Measurements from ENCODE around the gene RPS2.
"Not testable (repeated sequence)": the region's sequence is repeated elsewhere in the genome, so short reads cannot be mapped to it uniquely, and the experiment has no call there.

The RPS2 gene

DNA sequence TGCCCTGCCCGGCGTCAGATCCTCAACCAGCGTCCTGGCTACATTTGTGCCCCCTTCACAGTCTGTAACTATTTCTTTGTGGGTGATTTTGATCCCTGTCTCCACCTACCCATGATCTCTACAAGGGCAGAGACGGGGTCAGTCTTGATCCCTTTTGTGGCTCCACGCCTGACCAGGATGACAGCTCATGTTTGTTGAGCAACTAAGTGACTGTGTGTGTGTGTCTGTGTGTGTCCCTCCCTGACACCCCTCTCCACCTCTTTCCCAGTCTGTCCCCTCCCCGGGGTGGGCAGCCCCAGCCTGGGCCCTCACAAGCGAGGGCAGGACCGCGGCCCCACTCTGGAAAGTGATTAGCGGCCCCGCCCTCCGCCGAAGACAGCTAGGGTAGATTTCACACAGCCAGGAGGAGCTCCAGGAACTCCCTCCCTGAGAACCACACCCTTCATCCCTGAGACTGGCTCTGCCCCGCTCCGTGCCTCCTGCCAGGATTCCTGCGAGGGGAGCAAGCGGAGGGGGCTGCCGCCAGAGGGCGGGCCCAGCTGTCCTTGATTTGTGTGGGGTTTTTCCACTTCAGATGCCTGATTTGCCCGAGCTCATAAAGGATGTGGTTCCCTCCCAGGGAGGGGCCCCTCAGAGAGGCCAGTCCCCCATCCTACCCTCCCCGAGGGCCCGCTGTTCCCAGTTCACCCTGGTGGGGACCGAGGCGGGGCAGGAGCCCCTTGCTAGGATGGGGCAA, 41.2 kb downstream of the RPS2 start:
- Mint-ChIP-seq H3K4me3 (no peak overlapping the region), H3K27me3 (peaks cover 81% of the 10 kb centered on the region), H3K27ac (no peak overlapping the region), H3K36me3 (no peaks in the 10 kb centered on the region), H3K4me1 (no peaks in the 10 kb centered on the region), H3K9me3 (no peaks in the 10 kb centered on the region)
- CTCF ChIA-PET, result interaction anchor here (1.3 to 1.4 kb wide), 2 partner anchors 15 to 110 kb away, joined by 3 to 6 read pairs; no protein-coding TSS in a partner anchor
- DNase-seq, result no peak

DNA sequence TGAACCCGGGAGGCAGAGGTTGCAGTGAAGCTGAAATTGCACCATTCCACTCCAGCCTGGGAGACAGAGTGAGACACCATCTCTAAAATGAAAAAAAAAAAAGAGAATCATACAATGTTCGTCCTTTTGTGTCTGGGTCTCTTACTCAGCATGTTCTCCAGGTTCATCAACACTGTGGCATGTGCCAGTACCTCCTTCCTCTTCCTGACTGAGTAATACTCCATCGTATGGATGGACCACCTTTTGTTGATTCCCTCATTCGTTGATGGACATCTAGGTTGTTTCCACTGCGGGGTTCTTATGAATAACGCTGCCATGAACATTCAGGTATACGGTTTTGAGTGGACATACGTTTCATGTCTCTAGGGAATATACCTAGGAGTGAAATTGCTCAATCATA, 42.3 kb downstream of the RPS2 start:
- Mint-ChIP-seq H3K4me3 (no peak overlapping the region), H3K27me3 (peaks cover 83% of the 10 kb centered on the region), H3K36me3 (no peaks in the 10 kb centered on the region), H3K9me3 (no peaks in the 10 kb centered on the region), H3K27ac (no peak overlapping the region), H3K4me1 (no peaks in the 10 kb centered on the region)
- CTCF ChIA-PET, result no interaction called here
- no peak for DNase-seq

DNA sequence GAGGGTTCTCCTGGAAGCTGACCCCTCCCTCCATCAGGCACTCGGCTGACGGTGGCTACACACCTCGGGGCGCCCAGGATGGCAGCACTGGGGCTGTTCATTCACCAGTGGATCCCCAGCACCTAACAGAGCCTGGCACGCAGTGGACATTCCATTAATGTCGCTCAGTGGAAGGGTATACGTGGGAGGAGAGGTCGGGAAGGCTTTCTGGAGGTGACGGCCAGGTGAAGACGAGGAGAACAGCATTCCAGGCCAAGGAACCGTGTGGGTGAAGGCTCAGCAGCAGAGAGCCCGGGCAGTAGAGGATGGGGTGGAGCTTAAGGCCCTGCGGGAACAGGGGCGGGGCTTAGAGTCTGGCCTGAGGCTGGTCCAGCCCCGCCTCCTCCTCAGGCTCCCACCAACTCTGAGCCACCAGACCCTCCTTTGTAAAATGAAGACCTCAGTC, 43.9 kb downstream of the RPS2 start:
- H3K36me3 Mint-ChIP-seq, result no peaks in the 10 kb centered on the region
- H3K4me3 Mint-ChIP-seq, result no peak overlapping the region
- peaks cover 95% of the 10 kb centered on the region for H3K27me3 Mint-ChIP-seq
- H3K9me3 Mint-ChIP-seq, result no peaks in the 10 kb centered on the region
- CTCF ChIA-PET, result no interaction called here
- no peak for DNase-seq
- H3K4me1 Mint-ChIP-seq, result no peaks in the 10 kb centered on the region
- H3K27ac Mint-ChIP-seq, result no peak overlapping the region

DNA sequence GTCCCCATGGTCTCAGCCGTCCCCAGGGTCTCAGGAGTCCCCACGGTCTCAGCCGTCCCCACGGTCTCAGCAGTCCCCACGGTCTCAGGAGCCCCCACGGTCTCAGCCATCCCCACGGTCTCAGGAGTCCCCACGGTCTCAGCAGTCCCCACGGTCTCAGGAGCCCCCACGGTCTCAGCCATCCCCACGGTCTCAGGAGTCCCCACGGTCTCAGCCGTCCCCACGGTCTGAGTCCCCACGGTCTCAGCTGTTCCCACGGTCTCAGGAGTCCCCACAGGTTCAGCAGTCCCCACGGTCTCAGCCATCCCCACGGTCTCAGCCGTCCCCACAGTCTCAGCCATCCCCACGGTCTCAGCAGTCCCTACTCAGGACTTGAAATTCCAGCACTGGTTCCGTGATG, 44.5 kb downstream of the RPS2 start:
- H3K4me3 Mint-ChIP-seq, H3K27ac Mint-ChIP-seq, DNase-seq, H3K9me3 Mint-ChIP-seq, H3K36me3 Mint-ChIP-seq, CTCF ChIA-PET, H3K4me1 Mint-ChIP-seq: not testable (repeated sequence)
- H3K27me3 Mint-ChIP-seq, result peaks cover 96% of the 10 kb centered on the region

DNA sequence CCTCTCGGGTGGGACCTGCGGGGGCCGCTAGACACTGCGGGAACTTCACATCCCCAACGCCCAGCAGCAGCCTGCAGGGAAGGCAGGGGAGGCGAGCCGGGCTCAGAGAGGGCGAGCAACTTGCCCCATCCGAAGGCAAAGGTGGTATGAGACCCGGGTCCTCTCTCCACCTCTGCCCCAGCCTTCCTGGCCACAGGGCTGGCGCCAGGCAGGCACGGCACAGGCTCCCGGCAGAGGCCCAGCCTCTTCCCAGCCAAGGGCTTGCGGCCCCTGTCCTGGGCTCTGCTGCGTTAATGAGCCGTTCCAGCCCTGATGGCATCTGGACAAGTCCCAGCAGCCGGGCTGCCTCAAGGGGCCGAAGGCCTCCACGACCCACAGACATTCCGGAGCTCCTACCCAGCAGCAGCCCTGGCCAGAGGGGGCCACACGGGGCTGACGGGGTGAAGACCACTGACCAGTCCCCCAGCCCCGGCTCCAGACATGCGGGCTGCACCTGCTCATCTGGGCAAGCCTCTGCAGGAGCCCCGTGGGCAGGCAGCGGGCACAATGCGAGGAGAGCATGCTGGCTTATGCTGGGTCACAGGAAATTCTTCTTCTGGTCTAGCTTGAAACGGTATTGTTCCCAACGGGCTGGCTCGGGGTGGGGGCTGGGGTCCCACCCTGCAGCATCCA, 45.2 kb downstream of the RPS2 start:
- Mint-ChIP-seq H3K27me3 (peaks cover 96% of the 10 kb centered on the region), H3K27ac (no peak overlapping the region), H3K9me3 (no peaks in the 10 kb centered on the region), H3K36me3 (no peaks in the 10 kb centered on the region), H3K4me1 (no peaks in the 10 kb centered on the region), H3K4me3 (no peak overlapping the region)
- DNase-seq, result no peak
- CTCF ChIA-PET, result no interaction called here

DNA sequence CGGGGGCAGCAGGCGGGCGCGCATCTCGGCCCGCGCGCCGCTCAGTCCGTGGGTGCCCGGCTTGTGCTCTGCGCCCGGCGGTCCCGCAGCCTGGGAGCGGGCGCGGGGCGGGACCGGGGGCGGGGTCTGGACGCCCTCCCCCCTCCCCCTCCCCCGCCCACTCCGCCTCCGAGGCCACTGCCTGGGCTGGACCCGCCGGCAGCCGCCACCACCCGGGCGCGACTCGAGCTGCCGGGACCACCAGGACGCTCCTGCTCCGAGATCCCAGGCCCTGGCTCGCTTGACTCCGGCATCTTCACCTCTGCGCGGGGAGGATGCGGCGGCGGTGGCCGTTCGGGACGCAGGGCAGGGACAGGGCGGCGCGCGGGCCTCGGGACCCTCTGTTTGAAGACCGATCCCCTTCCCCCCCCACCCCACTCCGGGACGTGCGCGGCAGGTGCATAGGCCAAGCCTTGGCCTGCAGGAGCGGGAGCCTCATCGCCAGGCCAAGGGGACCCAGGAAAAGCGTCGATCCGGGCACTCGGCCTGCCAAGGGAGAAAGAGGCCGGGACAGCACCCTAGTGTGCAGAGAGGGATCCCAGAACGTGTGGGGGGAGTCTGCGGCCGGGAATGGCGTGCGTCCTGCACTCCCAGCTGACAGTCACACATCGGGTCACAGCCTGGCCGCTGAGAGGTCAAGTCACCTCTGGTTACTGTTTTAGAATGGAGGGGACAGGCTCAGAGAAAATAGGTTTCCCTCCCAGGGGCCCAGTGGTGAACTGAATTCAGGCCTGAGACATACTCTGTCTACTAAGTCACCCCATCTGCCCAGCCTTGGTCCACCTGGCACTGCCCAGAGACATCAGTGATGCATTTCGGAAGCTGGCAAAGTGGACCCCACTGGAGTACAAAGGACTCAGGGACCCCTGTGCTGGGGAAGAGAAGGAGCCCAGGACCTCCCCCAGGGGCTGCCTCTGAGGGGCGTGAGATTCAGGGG, 46.0 kb downstream of the RPS2 start, which contains the start of gene HS3ST6:
TSS of gene HS3ST6 (minus strand) at position 65 of the 976 bp plus-strand sequence. CDS start 92 bp downstream, outside the sequence.
- Mint-ChIP-seq H3K27ac (no peak within 1 kb of the TSS), H3K4me3 (no peak within 1 kb of the TSS), H3K9me3 (no peaks in the 10 kb centered on the region), H3K36me3 (no peaks in the 10 kb centered on the region), H3K27me3 (peaks cover 96% of the 10 kb centered on the region), H3K4me1 (no peaks in the 10 kb centered on the region)
- CTCF ChIA-PET, result no interaction called here
- no peak for DNase-seq

DNA sequence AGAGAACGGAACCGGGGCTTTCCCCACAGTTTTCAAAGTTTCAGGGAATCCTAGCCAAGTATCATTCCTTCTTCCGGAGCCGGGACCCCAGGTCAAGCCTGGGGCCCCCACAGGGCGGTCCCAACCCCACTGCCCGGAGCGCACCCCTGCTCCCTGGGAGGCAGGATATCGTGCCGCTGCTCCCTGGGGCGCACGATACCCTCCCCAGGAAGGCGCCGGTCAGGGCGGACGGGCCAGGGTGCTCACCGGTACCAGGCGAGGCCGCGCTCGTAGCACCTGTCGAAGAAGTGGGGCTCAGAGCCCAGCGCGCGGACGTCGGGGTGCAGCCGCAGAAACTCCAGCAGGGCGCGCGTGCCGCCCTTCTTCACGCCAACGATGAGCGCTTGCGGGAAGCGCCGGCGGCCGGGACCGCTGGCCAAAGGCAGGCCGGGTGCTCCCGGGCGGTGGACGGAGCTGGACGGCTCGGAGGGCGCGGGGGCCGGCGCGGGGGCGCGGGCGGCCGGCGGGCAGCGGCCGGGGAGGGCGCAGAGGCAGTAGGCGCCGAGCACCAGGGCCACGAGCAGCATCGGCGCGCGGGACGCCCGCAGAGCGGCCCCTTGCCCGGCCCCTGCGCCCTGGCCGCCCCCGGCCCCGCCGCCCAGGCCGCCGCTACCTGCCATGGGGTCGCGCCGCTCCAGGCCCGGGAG, 46.8 kb downstream of the RPS2 start:
- CTCF ChIA-PET, result no interaction called here
- Mint-ChIP-seq H3K27ac (no peak overlapping the region), H3K27me3 (peaks cover 96% of the 10 kb centered on the region)

DNA sequence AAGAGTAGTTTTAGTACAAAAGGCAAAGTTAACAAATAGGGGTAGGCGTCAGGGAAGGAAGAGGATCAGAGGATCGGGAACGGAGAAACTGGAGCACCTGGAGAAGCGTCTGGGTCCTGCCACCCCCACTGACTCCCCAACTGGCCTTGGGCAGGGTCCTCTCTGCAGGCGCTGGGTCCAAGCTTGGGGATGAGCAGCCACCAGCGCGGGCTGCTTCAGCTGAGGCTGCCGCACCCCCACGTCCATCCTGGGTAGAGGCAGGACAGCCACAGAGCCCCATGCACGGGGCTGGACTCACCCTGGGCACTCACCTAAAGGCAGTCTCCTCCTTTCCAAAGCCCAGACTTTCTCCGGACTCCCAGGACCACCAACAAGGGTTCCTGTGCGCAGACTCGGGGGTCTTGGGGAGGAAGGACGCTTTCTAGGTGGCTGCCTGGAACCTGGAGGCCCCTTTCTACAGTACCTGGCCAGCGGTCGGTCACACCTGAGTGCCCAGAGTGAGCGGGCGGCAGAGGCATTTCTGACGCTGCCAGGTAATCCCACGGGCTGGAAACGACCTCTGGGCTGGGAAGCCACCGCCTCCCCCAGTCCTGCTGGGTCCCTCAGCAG, 47.5 kb downstream of the RPS2 start:
- no peak for DNase-seq
- CTCF ChIA-PET, result interaction anchor here (1.2 kb wide), 1 partner anchor 53 kb away, joined by 3 read pairs; no protein-coding TSS in a partner anchor
- Mint-ChIP-seq H3K27me3 (peaks cover 90% of the 10 kb centered on the region), H3K4me3 (no peak overlapping the region), H3K36me3 (no peaks in the 10 kb centered on the region), H3K4me1 (no peaks in the 10 kb centered on the region), H3K9me3 (no peaks in the 10 kb centered on the region), H3K27ac (no peak overlapping the region)

More for the DNA sequence above, 46.8 kb downstream of the RPS2 start:
- H3K4me3 Mint-ChIP-seq, result no peak overlapping the region
- no peak for DNase-seq
- H3K4me1 Mint-ChIP-seq, result no peaks in the 10 kb centered on the region
- H3K9me3 Mint-ChIP-seq, result no peaks in the 10 kb centered on the region
- no peaks in the 10 kb centered on the region for H3K36me3 Mint-ChIP-seq

DNA sequence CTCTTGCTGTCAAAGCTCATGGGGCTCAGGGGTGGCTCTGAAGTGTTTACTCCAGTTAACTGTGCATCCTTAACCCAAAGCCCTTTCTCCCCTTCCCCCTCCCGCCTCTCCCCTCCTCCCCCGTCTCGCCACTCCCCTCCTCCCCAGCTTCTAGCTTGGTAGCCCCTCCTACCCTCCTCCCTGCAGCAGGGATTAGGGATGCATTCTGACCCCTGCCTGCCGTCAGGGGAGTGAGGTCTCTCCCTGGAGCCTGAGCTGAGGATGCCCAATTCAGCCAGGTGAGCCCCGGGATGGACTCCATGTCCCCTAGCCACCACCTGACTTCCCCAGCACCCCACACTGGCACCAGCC, 48.0 kb downstream of the RPS2 start:
- no peaks in the 10 kb centered on the region for H3K4me1 Mint-ChIP-seq
- no peak overlapping the region for H3K27ac Mint-ChIP-seq
- H3K36me3 Mint-ChIP-seq, result no peaks in the 10 kb centered on the region
- CTCF ChIA-PET, result interaction anchor here (1.2 kb wide), 1 partner anchor 53 kb away, joined by 3 read pairs; no protein-coding TSS in a partner anchor
- H3K27me3 Mint-ChIP-seq, result peaks cover 85% of the 10 kb centered on the region
- no peak overlapping the region for H3K4me3 Mint-ChIP-seq
- H3K9me3 Mint-ChIP-seq, result no peaks in the 10 kb centered on the region
- no peak for DNase-seq

DNA sequence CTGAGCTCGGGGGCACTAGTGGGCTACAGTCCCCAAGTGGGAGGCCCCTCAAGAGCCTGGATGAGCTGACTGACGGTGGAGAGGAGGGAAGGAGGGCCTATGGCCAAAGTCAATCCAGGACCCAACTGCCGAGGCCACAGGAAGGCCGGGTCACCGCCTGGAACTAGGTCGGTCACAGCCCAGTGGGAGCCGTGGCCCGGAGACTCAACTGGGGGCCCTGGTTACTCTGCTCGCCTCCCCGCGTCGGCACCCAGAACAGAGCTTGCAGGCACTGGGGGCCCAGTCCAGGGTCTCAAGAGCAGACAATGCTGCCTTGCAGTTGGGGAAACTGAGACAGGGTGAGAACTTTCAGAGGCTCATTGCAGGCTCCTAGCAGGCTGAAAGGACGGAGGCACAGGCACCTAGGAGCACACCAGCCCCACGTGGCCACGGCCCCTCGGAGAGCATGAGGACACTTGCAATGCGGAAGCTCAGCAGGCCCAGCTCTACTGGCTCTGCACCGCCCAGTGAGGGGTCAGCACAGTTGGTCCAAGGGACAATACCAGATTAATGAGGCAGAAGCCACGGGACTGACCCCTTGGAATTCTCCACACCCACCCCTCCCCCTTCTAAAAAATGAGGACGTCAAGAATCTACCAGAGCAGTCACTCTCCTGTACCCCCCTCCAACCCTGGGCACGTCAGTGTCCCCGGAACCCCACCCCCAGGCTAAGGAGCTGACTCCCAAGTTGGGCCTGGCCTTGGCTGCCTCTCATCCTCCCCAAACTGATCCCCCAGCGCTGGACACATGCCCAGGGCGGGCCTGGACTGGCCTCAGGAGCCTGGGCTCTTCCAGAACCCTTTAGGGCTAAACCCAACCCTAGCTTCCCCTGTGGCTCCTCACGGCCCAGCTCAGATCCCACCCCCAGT, 48.6 kb downstream of the RPS2 start:
- Mint-ChIP-seq H3K4me1 (no peaks in the 10 kb centered on the region), H3K27ac (no peak overlapping the region), H3K4me3 (no peak overlapping the region), H3K9me3 (no peaks in the 10 kb centered on the region), H3K27me3 (peaks cover 78% of the 10 kb centered on the region), H3K36me3 (no peaks in the 10 kb centered on the region)
- CTCF ChIA-PET, result interaction anchor here (1.2 kb wide), 1 partner anchor 52 kb away, joined by 3 read pairs; no protein-coding TSS in a partner anchor
- DNase-seq, result no peak

DNA sequence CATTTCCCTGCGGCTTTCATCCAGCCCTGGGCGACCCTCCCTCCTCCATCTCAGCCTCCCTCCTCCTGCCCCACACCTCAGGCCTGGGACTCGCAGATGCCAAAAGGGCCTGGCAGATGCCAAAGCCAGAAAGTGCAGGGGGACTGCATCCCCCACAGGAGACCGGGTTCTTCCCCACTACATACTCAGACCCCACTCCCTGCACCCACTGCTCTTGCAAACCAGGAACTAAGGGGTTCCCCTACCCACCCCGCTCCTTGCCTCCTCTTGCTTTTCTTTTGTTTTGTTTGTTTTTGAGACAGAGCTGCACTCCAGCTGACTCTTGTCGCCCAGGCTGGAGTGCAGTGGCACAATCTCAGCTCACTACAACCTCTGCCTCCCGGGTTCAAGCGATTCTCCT, 49.6 kb downstream of the RPS2 start:
- Mint-ChIP-seq H3K4me1 (no peaks in the 10 kb centered on the region), H3K9me3 (no peaks in the 10 kb centered on the region), H3K4me3 (no peak overlapping the region), H3K27ac (no peak overlapping the region), H3K36me3 (no peaks in the 10 kb centered on the region), H3K27me3 (peaks cover 70% of the 10 kb centered on the region)
- no peak for DNase-seq
- CTCF ChIA-PET, result no interaction called here

DNA sequence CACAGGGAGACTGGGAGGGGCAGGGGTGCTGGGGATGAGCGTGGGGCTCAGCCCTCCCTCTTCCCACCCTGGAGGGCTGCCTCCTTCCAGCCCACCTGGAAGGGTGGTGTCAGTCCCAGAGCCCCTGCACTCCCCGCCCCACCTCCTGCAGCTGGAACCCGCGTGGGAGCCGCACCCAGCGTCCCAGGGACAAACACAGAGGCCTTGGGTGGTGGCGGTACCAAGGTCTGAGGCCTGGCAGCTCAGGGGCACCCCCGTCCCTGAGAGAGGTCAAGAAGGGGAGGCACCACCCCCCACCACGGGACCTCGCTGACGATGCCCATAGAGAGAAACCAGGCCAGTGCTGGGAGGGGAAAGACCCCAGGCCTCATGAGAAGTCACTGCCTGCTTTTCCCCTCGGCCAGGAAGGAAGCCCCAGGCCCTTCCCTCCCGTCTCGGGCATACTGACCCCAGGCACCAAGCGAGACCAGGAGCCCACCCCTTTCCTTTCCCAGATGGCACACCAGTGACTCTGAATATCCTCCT, 50.5 kb downstream of the RPS2 start:
- Mint-ChIP-seq H3K9me3 (no peaks in the 10 kb centered on the region), H3K27ac (peak overlapping the region; percentile 55), H3K4me3 (no peak overlapping the region), H3K4me1 (no peaks in the 10 kb centered on the region), H3K27me3 (peaks cover 69% of the 10 kb centered on the region), H3K36me3 (no peaks in the 10 kb centered on the region)
- DNase-seq, result no peak
- CTCF ChIA-PET, result no interaction called here
